ENCODE data around the gene TNFRSF4. TPM values are rescaled to one million over a fixed set of nuclear protein-coding genes. Genes with fewer than 3 reads are reported as not detected.

TNFRSF4 gene
- total and polyA plus RNA-seq, 10 of the 15 experiments (the other 5 are each of a cell fraction or from before 2014, with no cell fraction given), result 0.05 to 7.3 (median 2.5) TPM; not detected in 1

DNA sequence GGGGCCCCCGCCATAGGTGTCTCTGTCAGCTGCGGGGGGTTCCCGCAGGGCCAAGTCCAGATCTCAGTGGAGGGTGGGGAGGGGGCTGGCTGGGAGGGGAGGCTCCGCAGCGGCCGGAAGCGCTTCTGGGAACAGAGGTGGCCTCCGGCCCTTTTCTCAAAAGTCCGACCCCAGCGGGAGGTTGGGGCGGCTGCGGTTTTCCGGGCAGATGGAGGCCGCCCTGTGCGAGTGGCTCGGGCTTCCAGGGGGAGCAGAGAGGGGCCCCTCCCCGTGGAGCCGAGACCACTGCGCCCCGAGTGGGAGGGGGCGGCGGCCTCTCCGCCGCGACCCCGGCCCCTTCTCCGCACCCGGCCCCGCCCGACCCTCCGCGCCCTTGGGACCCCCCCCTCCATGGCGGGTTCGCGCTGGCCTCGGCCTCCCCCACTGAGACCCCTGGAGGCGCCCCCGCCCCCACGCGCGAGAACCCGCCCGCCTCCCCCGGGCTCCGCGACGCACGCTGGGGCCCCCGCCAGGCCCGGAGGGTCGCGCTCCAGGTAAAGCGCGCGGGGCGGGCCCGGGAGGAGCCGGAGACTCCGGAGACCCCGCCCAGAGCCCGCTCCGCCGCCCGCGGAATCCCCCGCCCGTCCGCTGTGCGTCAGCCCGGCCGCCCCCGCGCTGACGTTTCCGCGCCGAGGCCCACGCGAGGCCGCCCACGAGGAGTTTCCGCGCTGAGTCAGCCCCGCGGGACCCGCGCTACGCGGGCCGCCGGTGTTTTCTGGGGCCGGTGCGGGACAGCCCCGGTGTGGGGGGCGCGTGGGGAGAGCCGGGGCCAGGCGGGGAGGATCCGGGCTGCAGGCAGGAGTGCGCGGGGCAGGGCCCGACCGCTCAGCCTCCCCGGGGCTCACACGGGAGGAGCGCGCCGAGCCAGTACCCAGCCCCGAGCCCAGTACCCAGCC lies 12.8 kb downstream of the TNFRSF4 start (continued):
- TF ChIP-seq, protein P1, sequence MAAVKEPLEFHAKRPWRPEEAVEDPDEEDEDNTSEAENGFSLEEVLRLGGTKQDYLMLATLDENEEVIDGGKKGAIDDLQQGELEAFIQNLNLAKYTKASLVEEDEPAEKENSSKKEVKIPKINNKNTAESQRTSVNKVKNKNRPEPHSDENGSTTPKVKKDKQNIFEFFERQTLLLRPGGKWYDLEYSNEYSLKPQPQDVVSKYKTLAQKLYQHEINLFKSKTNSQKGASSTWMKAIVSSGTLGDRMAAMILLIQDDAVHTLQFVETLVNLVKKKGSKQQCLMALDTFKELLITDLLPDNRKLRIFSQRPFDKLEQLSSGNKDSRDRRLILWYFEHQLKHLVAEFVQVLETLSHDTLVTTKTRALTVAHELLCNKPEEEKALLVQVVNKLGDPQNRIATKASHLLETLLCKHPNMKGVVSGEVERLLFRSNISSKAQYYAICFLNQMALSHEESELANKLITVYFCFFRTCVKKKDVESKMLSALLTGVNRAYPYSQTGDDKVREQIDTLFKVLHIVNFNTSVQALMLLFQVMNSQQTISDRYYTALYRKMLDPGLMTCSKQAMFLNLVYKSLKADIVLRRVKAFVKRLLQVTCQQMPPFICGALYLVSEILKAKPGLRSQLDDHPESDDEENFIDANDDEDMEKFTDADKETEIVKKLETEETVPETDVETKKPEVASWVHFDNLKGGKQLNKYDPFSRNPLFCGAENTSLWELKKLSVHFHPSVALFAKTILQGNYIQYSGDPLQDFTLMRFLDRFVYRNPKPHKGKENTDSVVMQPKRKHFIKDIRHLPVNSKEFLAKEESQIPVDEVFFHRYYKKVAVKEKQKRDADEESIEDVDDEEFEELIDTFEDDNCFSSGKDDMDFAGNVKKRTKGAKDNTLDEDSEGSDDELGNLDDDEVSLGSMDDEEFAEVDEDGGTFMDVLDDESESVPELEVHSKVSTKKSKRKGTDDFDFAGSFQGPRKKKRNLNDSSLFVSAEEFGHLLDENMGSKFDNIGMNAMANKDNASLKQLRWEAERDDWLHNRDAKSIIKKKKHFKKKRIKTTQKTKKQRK (IDR thresholded peaks at IDR 0.05; ENCODE audit: low read depth, low read length), result no peak
- TF ChIP-seq HCFC1 (IDR thresholded peaks at IDR 0.05; ENCODE audit: low read length) (no peak), SPI1 (IDR thresholded peaks at IDR 0.05; ENCODE audit: borderline replicate concordance, insufficient read depth, low read depth, low read length) (no peak), CHD4 (IDR thresholded peaks at IDR 0.05) (no peak), RBBP5 (conservative IDR thresholded peaks at IDR 0.05) (no peak), SMAD5 (IDR thresholded peaks at IDR 0.05; ENCODE audit: low read depth) (no peak), FOS (IDR thresholded peaks at IDR 0.05; ENCODE audit: borderline replicate concordance, extremely low read depth, insufficient read length) (no peak), NR2F1 (conservative IDR thresholded peaks at IDR 0.05) (peak; percentile 78), EED (IDR thresholded peaks at IDR 0.05; ENCODE audit: low read depth) (no peak), TCF7 (IDR thresholded peaks at IDR 0.05; ENCODE audit: borderline replicate concordance) (no peak), STAT3 (IDR thresholded peaks at IDR 0.05; ENCODE audit: low read depth, low read length) (no peak), ASH2L (IDR thresholded peaks at IDR 0.05; ENCODE audit: borderline replicate concordance, low read depth) (no peak), POU2F2 (IDR thresholded peaks at IDR 0.05; ENCODE audit: borderline replicate concordance, low read depth, low read length) (0 out of 3 replicates have a peak, but pooled peaks have one; percentile 20)
- TF ChIP-seq, protein P2, sequence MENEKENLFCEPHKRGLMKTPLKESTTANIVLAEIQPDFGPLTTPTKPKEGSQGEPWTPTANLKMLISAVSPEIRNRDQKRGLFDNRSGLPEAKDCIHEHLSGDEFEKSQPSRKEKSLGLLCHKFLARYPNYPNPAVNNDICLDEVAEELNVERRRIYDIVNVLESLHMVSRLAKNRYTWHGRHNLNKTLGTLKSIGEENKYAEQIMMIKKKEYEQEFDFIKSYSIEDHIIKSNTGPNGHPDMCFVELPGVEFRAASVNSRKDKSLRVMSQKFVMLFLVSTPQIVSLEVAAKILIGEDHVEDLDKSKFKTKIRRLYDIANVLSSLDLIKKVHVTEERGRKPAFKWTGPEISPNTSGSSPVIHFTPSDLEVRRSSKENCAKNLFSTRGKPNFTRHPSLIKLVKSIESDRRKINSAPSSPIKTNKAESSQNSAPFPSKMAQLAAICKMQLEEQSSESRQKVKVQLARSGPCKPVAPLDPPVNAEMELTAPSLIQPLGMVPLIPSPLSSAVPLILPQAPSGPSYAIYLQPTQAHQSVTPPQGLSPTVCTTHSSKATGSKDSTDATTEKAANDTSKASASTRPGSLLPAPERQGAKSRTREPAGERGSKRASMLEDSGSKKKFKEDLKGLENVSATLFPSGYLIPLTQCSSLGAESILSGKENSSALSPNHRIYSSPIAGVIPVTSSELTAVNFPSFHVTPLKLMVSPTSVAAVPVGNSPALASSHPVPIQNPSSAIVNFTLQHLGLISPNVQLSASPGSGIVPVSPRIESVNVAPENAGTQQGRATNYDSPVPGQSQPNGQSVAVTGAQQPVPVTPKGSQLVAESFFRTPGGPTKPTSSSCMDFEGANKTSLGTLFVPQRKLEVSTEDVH (IDR thresholded peaks at IDR 0.05; ENCODE audit: low read depth, partially characterized antibody), result no peak
- TF ChIP-seq, protein P3, sequence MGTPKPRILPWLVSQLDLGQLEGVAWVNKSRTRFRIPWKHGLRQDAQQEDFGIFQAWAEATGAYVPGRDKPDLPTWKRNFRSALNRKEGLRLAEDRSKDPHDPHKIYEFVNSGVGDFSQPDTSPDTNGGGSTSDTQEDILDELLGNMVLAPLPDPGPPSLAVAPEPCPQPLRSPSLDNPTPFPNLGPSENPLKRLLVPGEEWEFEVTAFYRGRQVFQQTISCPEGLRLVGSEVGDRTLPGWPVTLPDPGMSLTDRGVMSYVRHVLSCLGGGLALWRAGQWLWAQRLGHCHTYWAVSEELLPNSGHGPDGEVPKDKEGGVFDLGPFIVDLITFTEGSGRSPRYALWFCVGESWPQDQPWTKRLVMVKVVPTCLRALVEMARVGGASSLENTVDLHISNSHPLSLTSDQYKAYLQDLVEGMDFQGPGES (IDR thresholded peaks at IDR 0.05), result no peak
- TF ChIP-seq, protein P4, sequence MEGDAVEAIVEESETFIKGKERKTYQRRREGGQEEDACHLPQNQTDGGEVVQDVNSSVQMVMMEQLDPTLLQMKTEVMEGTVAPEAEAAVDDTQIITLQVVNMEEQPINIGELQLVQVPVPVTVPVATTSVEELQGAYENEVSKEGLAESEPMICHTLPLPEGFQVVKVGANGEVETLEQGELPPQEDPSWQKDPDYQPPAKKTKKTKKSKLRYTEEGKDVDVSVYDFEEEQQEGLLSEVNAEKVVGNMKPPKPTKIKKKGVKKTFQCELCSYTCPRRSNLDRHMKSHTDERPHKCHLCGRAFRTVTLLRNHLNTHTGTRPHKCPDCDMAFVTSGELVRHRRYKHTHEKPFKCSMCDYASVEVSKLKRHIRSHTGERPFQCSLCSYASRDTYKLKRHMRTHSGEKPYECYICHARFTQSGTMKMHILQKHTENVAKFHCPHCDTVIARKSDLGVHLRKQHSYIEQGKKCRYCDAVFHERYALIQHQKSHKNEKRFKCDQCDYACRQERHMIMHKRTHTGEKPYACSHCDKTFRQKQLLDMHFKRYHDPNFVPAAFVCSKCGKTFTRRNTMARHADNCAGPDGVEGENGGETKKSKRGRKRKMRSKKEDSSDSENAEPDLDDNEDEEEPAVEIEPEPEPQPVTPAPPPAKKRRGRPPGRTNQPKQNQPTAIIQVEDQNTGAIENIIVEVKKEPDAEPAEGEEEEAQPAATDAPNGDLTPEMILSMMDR (IDR thresholded peaks at IDR 0.05 in 2 of 3, conservative IDR thresholded peaks at IDR 0.05 in 1 of 3; ENCODE audit: control insufficient read depth in 2 of 3, extremely low read depth in 1 of 3, insufficient read depth in 1 of 3, low read depth in 3 of 3, low read length in 3 of 3), result no peak
- TF ChIP-seq, protein P5, sequence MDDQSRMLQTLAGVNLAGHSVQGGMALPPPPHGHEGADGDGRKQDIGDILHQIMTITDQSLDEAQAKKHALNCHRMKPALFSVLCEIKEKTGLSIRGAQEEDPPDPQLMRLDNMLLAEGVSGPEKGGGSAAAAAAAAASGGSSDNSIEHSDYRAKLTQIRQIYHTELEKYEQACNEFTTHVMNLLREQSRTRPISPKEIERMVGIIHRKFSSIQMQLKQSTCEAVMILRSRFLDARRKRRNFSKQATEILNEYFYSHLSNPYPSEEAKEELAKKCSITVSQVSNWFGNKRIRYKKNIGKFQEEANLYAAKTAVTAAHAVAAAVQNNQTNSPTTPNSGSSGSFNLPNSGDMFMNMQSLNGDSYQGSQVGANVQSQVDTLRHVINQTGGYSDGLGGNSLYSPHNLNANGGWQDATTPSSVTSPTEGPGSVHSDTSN (IDR thresholded peaks at IDR 0.05; ENCODE audit: insufficient replicate concordance, low read depth, low read length), result no peak
